Left ventricle myocardium inferior (tissue), 1 donor: ENCODE data around the gene SH3YL1. TPM values are rescaled to one million over a fixed set of nuclear protein-coding genes. Genes with fewer than 3 reads are reported as not detected.

Source experiments
- DNase-seq: peaks from one replicate; pipeline ENCODE4 v3.0.0-alpha.2; 2020
- H3K27ac ChIP-seq: fragments of 200-600 bp; replicated peaks from 2 replicates; pipeline ENCODE4 v1.8.0; 2021
- H3K27me3 ChIP-seq: fragments of 200-600 bp; 2 replicates; pipeline ENCODE4 v1.8.0; 2021; ENCODE audit warnings: low read depth
- H3K36me3 ChIP-seq: fragments of 200-600 bp; 2 replicates; pipeline ENCODE4 v1.8.0; 2021
- H3K4me1 ChIP-seq: fragments of 200-600 bp; 2 replicates; pipeline ENCODE4 v1.8.0; 2021
- H3K4me3 ChIP-seq: fragments of 200-600 bp; 2 replicates; pipeline ENCODE4 v1.8.0; 2021; ENCODE audit warnings: mild to moderate bottlenecking, moderate library complexity
- H3K9me3 ChIP-seq: fragments of 200-600 bp; replicated peaks from 2 replicates; pipeline ENCODE4 v1.8.0; 2021
- intact Hi-C: fragments of 100-400 bp; cut with micrococcal nuclease; formaldehyde crosslinking; loops from one replicate; pipeline ENCODE4 v1.11.0; 2022
- total RNA-seq: library from RNA; stranded (reverse); fragmentation: NEBNext Ultra II Directional; extraction: Animal tissue kit (Norgen Biotek cat#: 25700); gene quantifications from one replicate; pipeline ENCODE4 v1.2.1, GENCODE V29; 2021
- TF ChIP-seq, protein P1 (sequence below): fragments of 200-600 bp; IDR thresholded peaks from 2 replicates; pipeline ENCODE4 v1.8.0; 2021; ENCODE audit warnings: antibody characterized with exemption, mild to moderate bottlenecking, borderline replicate concordance
- donor health status: DM: no; HTN: yes; CAD: no; lungs with severe emphysema.

SH3YL1 gene
- total RNA-seq, 1 donor from 2014 or later, result 9.8 TPM

DNA sequence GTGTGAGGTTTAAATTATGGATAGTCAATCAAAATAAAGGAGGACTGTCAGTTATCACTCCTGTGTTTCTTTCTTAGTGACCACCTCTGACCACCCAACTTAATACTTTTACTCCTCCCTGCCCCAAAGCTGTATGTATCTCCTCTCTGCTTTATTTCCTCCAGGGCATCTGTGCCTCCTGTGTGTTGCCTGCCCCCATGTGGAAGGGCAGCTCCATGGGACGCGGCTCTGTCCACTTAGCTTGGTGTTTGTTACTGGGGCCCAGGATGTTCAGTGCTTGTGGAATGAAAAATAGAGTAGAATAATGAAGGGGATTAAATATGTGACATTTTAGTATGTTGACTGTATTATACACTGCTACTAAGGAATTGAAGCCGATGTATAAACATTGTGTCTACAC lies 10.7 kb upstream of the SH3YL1 start:
- H3K27ac ChIP-seq, result no peak overlapping the region
- peaks cover 61% of the 10 kb centered on the region for H3K36me3 ChIP-seq
- intact Hi-C loops, result no loop called here
- no peaks in the 10 kb centered on the region for H3K9me3 ChIP-seq
- no peaks in the 10 kb centered on the region for H3K27me3 ChIP-seq
- no peak overlapping the region for H3K4me3 ChIP-seq
- peaks cover 14% of the 10 kb centered on the region for H3K4me1 ChIP-seq
- DNase-seq, result no peak
- TF ChIP-seq, protein P1, sequence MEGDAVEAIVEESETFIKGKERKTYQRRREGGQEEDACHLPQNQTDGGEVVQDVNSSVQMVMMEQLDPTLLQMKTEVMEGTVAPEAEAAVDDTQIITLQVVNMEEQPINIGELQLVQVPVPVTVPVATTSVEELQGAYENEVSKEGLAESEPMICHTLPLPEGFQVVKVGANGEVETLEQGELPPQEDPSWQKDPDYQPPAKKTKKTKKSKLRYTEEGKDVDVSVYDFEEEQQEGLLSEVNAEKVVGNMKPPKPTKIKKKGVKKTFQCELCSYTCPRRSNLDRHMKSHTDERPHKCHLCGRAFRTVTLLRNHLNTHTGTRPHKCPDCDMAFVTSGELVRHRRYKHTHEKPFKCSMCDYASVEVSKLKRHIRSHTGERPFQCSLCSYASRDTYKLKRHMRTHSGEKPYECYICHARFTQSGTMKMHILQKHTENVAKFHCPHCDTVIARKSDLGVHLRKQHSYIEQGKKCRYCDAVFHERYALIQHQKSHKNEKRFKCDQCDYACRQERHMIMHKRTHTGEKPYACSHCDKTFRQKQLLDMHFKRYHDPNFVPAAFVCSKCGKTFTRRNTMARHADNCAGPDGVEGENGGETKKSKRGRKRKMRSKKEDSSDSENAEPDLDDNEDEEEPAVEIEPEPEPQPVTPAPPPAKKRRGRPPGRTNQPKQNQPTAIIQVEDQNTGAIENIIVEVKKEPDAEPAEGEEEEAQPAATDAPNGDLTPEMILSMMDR, result no peak

GRCh38 chr2:273333-273732 lies 9.5 kb upstream of the SH3YL1 start:
- no peak for DNase-seq
- H3K36me3 ChIP-seq, result peaks cover 49% of the 10 kb centered on the region

DNA sequence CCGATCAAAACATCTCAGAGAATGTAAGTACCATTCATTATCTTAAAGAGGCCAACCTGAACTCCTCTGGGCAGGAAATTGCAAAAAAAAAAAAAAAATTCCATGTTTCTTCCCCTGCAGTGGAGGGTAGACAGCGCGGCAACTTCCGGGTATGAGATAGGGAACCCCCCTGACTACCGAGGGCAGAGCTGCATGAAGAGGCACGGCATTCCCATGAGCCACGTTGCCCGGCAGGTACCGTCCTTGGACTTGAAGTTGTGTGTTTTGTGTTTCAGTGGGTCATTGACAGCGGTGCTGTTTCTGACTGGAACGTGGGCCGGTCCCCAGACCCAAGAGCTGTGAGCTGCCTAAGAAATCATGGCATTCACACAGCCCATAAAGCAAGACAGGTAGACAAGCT lies 8.1 kb upstream of the SH3YL1 start:
- intact Hi-C loops, result no loop called here
- DNase-seq, result no peak
- peaks cover 35% of the 10 kb centered on the region for H3K4me1 ChIP-seq
- no peak overlapping the region for H3K27ac ChIP-seq
- TF ChIP-seq, protein P1, result no peak
- no peak overlapping the region for H3K4me3 ChIP-seq
- H3K9me3 ChIP-seq, result no peaks in the 10 kb centered on the region
- H3K36me3 ChIP-seq, result peaks cover 35% of the 10 kb centered on the region
- no peaks in the 10 kb centered on the region for H3K27me3 ChIP-seq

More at GRCh38 chr2:273333-273732, 9.5 kb upstream of the SH3YL1 start:
- TF ChIP-seq, protein P1, result no peak
- Histone ChIP-seq H3K27me3 (no peaks in the 10 kb centered on the region), H3K27ac (no peak overlapping the region), H3K4me3 (no peak overlapping the region), H3K4me1 (peaks cover 23% of the 10 kb centered on the region), H3K9me3 (no peaks in the 10 kb centered on the region)
- intact Hi-C loops, result no loop called here

DNA sequence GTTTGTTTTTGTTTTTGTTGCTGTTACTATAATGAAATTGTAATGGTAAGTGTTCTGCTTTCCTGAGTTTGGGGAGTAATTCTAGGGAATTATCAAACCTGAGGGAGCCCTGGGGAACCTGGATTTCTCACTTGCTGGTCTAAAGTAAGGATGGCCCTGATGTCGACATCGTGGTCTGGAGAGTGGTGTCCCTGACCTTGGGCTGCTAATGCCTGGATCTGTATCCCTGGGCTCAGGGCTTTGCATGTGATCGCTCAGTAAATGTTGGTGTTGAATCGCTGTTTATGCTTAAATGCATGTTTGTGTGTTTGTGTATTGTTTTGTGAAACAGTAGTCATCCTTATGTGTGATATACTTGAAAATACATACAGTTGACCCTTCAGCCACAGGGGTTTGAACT lies 7.0 kb upstream of the SH3YL1 start:
- intact Hi-C loops, result no loop called here
- no peak for DNase-seq
- TF ChIP-seq, protein P1, result no peak
- no peaks in the 10 kb centered on the region for H3K27me3 ChIP-seq
- no peaks in the 10 kb centered on the region for H3K9me3 ChIP-seq
- no peak overlapping the region for H3K27ac ChIP-seq
- H3K36me3 ChIP-seq, result peaks cover 25% of the 10 kb centered on the region
- no peak overlapping the region for H3K4me3 ChIP-seq
- H3K4me1 ChIP-seq, result peaks cover 46% of the 10 kb centered on the region

GRCh38 chr2:269356-270030 lies 5.7 kb upstream of the SH3YL1 start:
- no peak for DNase-seq

More at GRCh38 chr2:269356-270030, 5.7 kb upstream of the SH3YL1 start:
- TF ChIP-seq, protein P1, result no peak
- Histone ChIP-seq H3K27ac (no peak overlapping the region), H3K4me3 (no peak overlapping the region), H3K36me3 (peaks cover 17% of the 10 kb centered on the region), H3K4me1 (peaks cover 57% of the 10 kb centered on the region), H3K9me3 (no peaks in the 10 kb centered on the region), H3K27me3 (no peaks in the 10 kb centered on the region)
- intact Hi-C loops, result no loop called here
